ENCODE results near the gene PRKCA.

DNA sequence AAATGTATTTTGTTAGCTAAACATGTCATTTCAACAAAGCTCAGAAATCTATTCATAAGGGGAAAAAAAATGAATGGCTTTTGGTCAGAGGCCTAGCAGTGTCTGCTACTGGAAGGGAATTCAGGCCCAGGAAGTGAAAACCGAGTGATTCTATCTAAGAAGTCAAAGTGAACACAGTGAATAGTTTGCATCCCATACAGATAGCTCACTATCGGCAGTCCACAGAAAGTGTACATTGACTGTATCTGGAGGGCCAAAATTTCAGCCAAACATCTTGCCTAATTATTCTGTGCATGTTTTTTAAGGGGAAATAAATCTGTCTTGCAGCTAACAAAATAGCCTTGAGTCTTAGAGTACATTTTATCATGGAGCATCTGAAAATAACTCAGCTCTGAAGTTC is 318.1 kb downstream of the PRKCA start:
- TF ChIP-seq POLR2AphosphoS5 (IDR thresholded peaks at IDR 0.05; ENCODE audit: insufficient read depth, low read depth, low read length) = no peak
- TF ChIP-seq POLR2A (IDR thresholded peaks at IDR 0.05; ENCODE audit: low read depth, low read length) = no peak
- no peak for TF ChIP-seq JUN (IDR thresholded peaks at IDR 0.05; ENCODE audit: borderline replicate concordance, insufficient read depth, insufficient read length, low read depth)
- TF ChIP-seq, protein P1, sequence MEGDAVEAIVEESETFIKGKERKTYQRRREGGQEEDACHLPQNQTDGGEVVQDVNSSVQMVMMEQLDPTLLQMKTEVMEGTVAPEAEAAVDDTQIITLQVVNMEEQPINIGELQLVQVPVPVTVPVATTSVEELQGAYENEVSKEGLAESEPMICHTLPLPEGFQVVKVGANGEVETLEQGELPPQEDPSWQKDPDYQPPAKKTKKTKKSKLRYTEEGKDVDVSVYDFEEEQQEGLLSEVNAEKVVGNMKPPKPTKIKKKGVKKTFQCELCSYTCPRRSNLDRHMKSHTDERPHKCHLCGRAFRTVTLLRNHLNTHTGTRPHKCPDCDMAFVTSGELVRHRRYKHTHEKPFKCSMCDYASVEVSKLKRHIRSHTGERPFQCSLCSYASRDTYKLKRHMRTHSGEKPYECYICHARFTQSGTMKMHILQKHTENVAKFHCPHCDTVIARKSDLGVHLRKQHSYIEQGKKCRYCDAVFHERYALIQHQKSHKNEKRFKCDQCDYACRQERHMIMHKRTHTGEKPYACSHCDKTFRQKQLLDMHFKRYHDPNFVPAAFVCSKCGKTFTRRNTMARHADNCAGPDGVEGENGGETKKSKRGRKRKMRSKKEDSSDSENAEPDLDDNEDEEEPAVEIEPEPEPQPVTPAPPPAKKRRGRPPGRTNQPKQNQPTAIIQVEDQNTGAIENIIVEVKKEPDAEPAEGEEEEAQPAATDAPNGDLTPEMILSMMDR (IDR thresholded peaks at IDR 0.05; ENCODE audit: extremely low read depth in 1 of 2, insufficient read depth in 1 of 2, low read depth in 1 of 2, low read length in 2 of 2) = no peak

Measured in endothelial cell of umbilical vein (primary cell).